Stimulated activated CD4-positive, alpha-beta T cell treated with anti-CD3 and anti-CD28 coated beads, Interleukin-1b, Interleukin-23, amount 100 ng/mL, for 4 hours (primary cell): ENCODE data around the gene ARHGEF12.

ENCODE experiments used
- DNase-seq, 2 donors: peaks; one replicate each; pipeline ENCODE4 v3.0.0-alpha.2; 2020; ENCODE audit warnings: low read depth in 2 of 2

The ARHGEF12 gene

GRCh38 chr11:120339394-120339890, 3.2 kb downstream of the ARHGEF12 start:
- DNase-seq: no peak

GRCh38 chr11:120340529-120340928, 4.3 kb downstream of the ARHGEF12 start:
- no peak for DNase-seq

DNA sequence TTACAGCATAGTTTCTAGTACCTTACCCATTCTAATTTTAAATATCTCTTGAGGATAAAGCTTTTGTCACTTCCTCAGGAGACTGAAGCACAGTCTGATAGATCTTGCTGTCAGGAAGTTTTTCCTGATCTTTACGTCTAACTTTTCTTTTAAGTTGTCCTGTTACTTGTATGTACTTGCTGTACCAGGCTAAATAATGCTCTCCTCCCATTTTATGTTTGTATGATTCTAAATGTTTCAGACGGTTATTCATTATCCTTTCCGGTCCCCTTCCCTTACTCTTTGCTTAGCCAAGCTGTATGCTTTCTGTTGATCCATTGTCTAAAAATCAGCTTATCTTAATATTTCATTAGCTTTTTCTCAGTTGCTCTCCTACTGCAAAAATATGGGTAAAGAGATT, 6.0 kb downstream of the ARHGEF12 start:
- no peak for DNase-seq

- DNase-seq: no peak
Measured at GRCh38 chr11:120342678-120343077, 6.5 kb downstream of the ARHGEF12 start.

GRCh38 chr11:120343429-120343828, 7.2 kb downstream of the ARHGEF12 start:
- no peak for DNase-seq

DNA sequence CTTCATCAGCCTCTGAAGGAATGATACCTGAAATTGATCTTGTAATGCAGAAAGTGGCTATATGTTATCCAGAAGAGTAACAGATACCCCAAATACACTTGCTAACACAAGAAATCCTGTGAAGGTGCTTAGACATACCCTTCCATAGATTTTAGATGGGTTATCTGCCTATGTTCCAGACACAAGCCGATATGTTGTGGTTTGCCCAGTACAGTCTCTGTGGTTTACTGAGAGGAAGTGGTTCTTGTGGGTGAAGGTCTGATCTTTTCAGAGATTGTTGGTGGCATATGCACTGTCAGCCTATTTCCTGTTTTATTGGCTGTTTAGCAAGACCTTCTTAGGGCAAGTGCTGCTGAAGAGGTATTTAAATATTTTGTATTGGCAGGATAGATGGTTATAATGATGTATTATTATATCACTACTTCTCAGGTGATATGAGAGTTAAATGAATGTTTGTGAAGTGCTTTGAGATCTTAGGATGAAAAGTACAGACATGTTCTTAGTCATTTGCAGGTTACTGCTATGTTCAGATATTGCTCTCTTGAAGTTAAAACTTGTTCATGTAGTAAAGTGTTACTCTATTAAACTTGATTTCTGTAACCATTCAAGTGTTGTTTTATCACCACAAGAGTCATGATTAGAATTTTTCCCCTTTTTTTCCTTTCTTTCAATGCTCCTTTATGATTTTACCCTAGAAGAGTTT, 8.2 kb downstream of the ARHGEF12 start:
- DNase-seq: no peak

DNA sequence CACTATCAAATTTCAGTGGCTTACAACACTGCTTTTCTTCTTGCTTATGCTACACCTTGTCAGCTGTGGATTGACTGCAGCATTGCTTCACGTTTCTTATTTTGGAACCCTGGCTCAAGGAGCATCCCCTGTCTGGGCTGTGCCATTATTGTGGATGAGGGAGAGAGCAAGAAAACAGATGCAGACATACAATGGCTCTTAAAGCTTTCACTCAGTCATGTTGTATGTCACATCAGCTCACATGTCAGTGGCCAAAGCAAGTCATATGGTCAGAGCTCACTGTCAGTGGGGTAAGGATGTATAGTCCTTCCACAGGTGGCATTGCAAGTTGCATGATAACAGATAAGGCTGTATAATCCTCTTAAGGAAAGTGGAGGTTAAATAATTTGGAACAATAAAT, 10.0 kb downstream of the ARHGEF12 start:
- no peak for DNase-seq

DNA sequence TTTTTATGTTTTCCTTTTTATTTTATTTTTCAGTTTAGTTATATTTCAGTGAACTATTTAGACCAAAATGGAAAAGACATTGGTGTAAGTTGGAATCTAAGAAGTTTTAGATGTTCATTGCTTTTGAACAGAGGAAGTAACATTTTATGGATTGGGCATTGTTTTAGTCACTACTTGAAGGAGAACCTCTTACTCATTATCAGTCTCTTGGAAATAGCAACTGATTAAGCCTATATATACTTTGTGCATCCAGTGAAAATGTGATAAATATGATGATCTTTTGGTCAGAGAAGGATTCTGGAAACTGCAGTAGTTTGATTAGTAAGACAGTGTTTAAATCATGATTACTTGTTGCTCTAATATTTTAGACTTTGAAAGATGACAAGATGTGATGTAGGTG, 14.4 kb downstream of the ARHGEF12 start:
- DNase-seq: no peak

DNA sequence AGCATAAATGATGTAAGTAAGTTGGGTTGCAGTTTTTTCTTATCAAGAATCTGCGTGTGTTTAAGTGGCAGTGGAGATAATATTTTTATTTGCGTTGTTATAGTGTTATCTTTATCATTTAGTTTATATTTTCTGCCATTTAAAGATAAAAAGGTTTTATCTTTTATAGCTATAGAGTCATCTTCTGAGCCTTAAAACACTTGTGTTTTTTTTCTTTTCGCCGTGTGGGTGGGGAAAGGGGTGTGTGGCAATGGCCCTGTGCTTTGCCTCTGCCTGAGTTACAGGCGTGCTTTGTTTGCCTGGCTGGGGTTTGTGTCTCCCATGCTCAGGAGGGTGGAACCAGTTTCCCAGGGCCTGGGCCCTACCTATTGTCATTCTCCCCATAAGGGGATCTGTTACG, 16.2 kb downstream of the ARHGEF12 start:
- no peak for DNase-seq

DNA sequence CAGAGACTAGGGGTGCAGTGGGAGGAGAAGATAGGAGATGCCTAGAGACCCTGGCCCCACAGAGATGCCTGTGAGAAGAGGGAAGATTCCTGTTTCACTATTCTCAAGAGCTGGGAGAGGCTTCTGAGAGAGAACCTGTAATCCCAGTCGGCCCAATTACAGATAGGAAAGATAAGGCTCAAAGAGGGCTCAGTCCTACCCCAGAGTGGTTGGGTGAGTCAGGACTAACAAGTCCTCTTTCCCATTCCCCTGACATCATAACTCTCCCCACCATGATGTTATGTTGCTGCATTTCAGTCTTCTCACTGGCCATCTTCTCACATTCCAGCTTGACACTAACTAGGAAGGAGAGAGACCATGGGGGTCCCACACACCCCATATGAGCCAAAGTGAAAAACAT, 17.9 kb downstream of the ARHGEF12 start:
- no peak for DNase-seq

DNA sequence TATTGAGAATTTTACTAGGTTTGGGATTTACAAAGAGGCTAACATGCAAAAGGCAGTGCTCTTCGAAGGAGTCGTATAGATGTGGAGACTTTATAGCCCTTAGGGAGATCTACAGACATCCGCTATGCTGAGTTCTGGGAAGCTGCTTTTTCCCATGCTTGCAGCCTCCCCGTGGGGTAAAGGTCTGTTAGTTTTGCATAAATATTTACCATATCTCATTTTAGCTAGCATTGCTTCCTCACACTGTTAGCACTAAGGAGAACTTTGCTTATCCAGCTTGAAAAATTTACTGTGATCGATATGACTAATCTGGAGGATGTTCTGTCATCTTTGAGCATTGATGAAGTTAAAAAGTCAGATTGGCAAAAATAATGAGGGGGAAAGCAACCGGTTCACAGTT, 18.6 kb downstream of the ARHGEF12 start:
- DNase-seq: no peak

GRCh38 chr11:120357620-120358019, 21.4 kb downstream of the ARHGEF12 start:
- DNase-seq: no peak

GRCh38 chr11:120358729-120359128, 22.5 kb downstream of the ARHGEF12 start:
- no peak for DNase-seq

DNA sequence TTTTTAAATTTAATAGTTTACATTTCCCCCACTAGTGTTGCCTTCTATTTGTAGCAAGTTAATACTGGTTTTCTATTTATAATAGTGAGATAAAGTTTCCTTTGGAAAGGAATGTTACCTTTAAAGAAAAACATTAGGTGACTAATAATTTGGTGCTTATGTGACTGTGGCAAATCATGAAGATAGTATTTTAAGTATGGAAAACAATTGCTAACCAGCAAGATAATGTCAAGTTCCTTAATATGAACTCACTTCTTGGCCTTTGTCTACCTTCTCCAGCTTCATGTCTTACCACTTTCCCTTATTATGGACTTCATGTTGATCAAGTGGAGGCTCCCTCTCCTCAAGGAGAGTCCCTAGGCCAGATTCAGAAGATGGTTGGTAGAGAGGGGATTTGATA, 27.2 kb downstream of the ARHGEF12 start:
- no peak for DNase-seq

GRCh38 chr11:120365512-120365911, 29.3 kb downstream of the ARHGEF12 start:
- no peak for DNase-seq

DNA sequence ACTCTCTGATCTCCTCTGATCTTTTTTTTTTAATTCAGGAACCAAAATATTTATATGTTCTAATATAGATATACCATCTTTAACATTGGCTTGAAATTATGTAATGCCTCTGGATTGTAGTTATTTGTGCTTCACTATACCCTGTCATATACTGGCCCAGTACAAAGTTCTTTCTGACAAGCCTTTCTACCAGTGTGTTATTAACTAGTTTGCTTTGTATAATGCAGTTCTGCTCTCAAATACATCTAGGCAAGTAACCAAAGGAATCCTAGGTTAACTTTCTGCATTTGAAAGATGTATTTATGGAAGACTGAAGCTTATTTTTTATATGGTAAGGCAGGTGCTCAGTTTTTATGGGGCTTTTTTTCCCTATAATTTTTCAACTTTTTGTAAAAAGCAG, 36.1 kb downstream of the ARHGEF12 start:
- no peak for DNase-seq

GRCh38 chr11:120375076-120375475, 38.9 kb downstream of the ARHGEF12 start:
- DNase-seq: no peak

DNA sequence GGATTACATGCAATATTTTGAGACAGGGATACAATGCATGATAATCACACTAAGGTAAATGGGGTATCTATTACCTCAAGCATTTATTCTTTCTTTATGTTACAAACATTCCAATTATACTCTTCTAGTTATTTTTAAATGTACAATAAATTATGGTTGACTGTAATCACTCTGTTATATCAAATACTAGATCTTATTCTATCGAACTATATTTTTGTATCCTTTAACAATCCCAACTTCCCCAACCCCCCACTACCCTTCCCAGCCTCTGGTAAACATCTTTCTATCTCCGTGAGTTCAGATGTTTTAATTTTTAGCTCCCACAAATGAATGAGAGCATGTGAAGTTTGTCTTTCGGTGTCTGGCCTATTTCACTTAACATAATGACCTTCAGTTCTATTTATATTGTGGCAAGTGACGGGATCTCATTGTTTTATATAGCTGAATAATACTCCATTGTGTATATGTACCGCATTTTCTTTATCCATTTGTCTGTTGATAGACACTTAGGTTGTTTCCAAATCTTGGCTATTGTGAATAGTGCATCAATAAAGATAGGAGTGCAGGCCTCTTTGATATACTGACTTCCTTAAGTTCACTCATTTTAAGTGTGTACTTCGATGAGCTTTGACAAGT, 40.5 kb downstream of the ARHGEF12 start:
- DNase-seq: no peak

GRCh38 chr11:120378474-120378873, 42.3 kb downstream of the ARHGEF12 start:
- no peak for DNase-seq

- no peak for DNase-seq
Measured at GRCh38 chr11:120381401-120381800, 45.2 kb downstream of the ARHGEF12 start.

DNA sequence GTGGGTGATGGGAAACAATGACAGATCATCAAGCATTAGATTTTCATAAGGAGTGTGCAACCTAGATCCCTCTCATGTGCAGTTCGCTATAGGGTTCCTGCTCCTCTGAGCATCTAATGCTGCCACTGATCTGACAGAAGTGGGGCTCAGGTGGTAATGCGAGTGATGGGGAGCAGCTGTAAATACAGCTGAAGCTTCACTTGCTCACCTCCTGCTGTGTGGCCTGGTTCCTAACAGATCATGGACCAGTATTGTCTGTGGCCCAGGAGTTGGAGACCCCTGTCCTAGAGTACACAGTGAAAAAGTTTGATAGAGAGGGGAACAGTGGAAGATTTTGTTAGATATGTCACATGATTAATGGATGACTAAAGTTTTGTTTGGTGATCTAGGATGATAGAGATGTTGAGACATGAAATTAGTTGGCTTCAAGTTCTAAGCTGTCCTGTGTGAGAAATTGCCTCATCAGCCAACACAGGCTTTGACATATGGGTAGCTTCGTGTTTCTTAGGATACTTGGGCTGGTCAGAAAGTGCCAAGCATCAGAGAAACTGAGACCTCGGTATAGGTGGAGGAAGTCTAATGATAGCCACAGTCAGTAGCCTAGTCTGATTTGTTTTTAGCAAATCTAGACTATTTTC, 47.4 kb downstream of the ARHGEF12 start:
- no peak for DNase-seq

DNA sequence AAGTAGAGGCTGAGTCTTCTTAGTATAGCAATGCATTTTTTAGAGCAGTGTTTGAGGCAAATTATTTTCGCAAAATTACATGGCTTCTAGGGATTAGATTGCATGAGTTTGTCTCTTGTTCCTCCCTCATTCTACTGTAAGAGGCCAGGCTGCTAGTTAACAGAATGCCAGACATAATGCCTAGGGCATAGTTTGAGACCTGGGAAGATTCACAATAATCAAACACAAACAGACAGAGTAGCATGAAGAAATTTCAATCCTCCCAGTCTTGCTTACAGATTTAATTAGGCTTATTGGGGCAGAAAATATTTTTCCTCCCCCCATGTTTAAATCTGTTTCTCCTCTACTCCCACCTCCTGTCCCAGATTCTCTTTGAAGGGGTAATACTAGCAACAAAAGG, 48.3 kb downstream of the ARHGEF12 start:
- no peak for DNase-seq

DNA sequence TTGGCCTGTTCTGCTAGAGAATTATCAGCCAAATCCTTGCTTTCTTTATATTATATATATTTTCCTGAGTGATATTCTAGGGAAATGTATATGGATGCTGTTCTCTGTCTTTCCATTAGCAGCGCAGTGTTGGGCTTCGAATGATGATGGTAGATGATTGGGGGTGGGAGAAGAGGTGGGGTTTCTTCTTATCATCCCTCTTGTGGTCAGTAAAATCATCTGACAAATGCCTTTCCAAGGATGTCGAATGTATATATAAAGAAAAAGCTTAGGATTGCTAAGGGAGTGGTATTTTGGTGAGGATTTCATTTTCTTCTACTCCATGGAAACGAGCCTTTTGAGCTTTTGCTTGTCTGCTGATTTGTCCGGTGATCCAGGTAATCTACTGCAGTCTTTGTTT, 48.9 kb downstream of the ARHGEF12 start:
- no peak for DNase-seq
